Measurements from ENCODE around the gene DDB1. TPM values are rescaled to one million over a fixed set of nuclear protein-coding genes. Genes with fewer than 3 reads are reported as not detected.

The DDB1 gene
- total and polyA plus RNA-seq, 7 donors = 111 to 187 (median 161) TPM

DNA sequence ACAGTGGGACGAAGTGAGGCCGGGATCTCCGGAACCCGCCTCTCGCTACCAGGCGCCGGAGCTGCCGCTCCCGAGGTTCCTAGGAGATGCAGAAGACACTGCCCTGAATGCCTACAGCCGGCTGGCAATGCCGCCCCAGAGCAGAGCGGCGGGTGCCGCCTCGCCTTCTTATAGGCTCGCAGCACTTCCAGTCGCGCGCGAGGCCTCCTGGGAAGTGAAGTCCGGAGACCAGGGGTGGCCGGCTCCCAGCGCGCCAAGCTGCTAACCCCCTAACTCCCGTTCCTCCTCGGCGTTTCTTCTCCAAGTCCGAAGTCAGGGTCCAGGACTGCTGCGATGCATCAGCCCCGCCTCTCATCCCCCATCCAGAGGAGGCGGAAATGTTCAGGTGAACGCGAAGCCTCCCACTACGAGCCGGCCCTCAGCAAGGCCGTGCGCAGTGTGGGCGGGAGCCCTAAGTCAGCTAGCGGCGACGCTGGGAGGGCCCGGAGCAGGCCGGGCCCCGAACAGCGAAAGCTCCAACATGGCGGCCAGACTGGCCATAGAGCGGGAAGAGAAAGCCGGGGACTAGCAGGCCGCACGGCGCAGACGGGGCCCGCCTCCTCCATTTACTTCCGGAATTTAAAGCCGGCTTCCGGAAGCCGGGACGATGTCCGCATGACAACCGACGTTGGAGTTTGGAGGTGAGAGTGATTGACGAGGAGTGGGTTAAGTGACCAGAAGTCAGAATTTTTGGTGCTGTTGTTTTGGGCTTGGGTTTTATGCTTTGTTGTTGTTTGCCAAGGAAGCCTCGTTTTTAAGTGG, 29.0 kb upstream of the DDB1 start, which contains the start of the genes CYB561A3 and TMEM138:
TSS of gene CYB561A3 (minus strand) at position 142 of the 801 bp plus-strand sequence. CDS start 5,169 bp downstream, outside the sequence.
TSS of gene TMEM138 (plus strand) at position 634 of the 801 bp plus-strand sequence. CDS start 2,017 bp downstream, outside the sequence.
- peaks cover 5 to 35% of the 10 kb centered on the region in 2 donors for H3K36me3 ChIP-seq (ENCODE audit: insufficient read depth in 1 of 2, low read depth in 1 of 2)
- DNase-seq (peak; percentile 90 to 95), ATAC-seq (peak; percentile 87 to 92 (median 90))
- H3K27me3 ChIP-seq (ENCODE audit: insufficient read depth in 3 of 3, low read length in 2 of 3) = no peaks in the 10 kb centered on the region
- peak within 1 kb of the TSS; percentile 99 for H3K27ac ChIP-seq
- no peak for TF ChIP-seq CTCF (IDR thresholded peaks at IDR 0.05)
- peaks cover 22% of the 10 kb centered on the region for H3K4me1 ChIP-seq
- intact Hi-C loops (cut with DNase I) = no loop called here
- H3K9me3 ChIP-seq = no peaks in the 10 kb centered on the region
- H3K4me3 ChIP-seq = peak within 1 kb of the TSS; percentile 83
- WGBS, 3 donors = 0% methylated on average over 49 to 63 of the region's 63 CpGs

GRCh38 chr11:61361237-61361740, 28.4 kb upstream of the DDB1 start:
- Histone ChIP-seq H3K36me3 (ENCODE audit: insufficient read depth in 1 of 2, low read depth in 1 of 2) (peaks cover 0 to 33% of the 10 kb centered on the region in 2 donors), H3K4me1 (peaks cover 22% of the 10 kb centered on the region), H3K27me3 (ENCODE audit: insufficient read depth in 3 of 3, low read length in 2 of 3) (no peaks in the 10 kb centered on the region), H3K27ac (peak overlapping the region; percentile 99), H3K9me3 (no peaks in the 10 kb centered on the region), H3K4me3 (peak overlapping the region; percentile 83)
- peak; percentile 3 to 31 (median 4) for ATAC-seq
- WGBS, 3 donors = 2 to 3% (median 3%) methylated on average over 22 of the region's 22 CpGs
- no peak for TF ChIP-seq CTCF (IDR thresholded peaks at IDR 0.05)
- no peak for DNase-seq
- intact Hi-C loops (cut with DNase I) = no loop called here

GRCh38 chr11:61359516-61359915, 26.6 kb upstream of the DDB1 start:
- ATAC-seq = no peak
- peaks cover 22% of the 10 kb centered on the region for H3K4me1 ChIP-seq
- no peaks in the 10 kb centered on the region for H3K27me3 ChIP-seq (ENCODE audit: insufficient read depth in 3 of 3, low read length in 2 of 3)
- peaks cover 0 to 22% of the 10 kb centered on the region in 2 donors for H3K36me3 ChIP-seq (ENCODE audit: insufficient read depth in 1 of 2, low read depth in 1 of 2)
- TF ChIP-seq CTCF (IDR thresholded peaks at IDR 0.05) = no peak
- no peak for DNase-seq
- no peak overlapping the region for H3K4me3 ChIP-seq
- intact Hi-C loops (cut with DNase I) = no loop called here
- peak overlapping the region; percentile 99 for H3K27ac ChIP-seq
- WGBS, 3 donors = 83 to 86% (median 85%) methylated on average over 6 of the region's 6 CpGs
- H3K9me3 ChIP-seq = no peaks in the 10 kb centered on the region

GRCh38 chr11:61358566-61358965, 25.7 kb upstream of the DDB1 start:
- DNase-seq (no peak), ATAC-seq (no peak)
- Histone ChIP-seq H3K27me3 (ENCODE audit: insufficient read depth in 3 of 3, low read length in 2 of 3) (no peaks in the 10 kb centered on the region), H3K36me3 (ENCODE audit: insufficient read depth in 1 of 2, low read depth in 1 of 2) (peaks cover 0 to 20% of the 10 kb centered on the region in 2 donors), H3K4me3 (no peak overlapping the region), H3K9me3 (no peaks in the 10 kb centered on the region), H3K27ac (no peak overlapping the region), H3K4me1 (peaks cover 20% of the 10 kb centered on the region)
- WGBS, 3 donors = 95 to 96% (median 96%) methylated on average over 11 of the region's 11 CpGs
- intact Hi-C loops (cut with DNase I) = no loop called here
- TF ChIP-seq CTCF (IDR thresholded peaks at IDR 0.05) = no peak

Measured in psoas muscle (tissue), 8 donors.